Stimulated activated CD4-positive, alpha-beta T cell treated with anti-CD3 and anti-CD28 coated beads, Interleukin-12 subunit alpha, Interleukin-12 subunit beta, amount 100 ng/mL, for 48 hours (primary cell): ENCODE data around the gene KRT3.

Source experiments
- DNase-seq, 3 donors: peaks; one replicate each; pipeline ENCODE4 v3.0.0-alpha.2; 2020; ENCODE audit warnings: low read depth in 2 of 3, low spot score in 1 of 3

KRT3 gene

GRCh38 chr12:52827499-52828090, 31.7 kb upstream of the KRT3 start:
- no peak for DNase-seq

DNA sequence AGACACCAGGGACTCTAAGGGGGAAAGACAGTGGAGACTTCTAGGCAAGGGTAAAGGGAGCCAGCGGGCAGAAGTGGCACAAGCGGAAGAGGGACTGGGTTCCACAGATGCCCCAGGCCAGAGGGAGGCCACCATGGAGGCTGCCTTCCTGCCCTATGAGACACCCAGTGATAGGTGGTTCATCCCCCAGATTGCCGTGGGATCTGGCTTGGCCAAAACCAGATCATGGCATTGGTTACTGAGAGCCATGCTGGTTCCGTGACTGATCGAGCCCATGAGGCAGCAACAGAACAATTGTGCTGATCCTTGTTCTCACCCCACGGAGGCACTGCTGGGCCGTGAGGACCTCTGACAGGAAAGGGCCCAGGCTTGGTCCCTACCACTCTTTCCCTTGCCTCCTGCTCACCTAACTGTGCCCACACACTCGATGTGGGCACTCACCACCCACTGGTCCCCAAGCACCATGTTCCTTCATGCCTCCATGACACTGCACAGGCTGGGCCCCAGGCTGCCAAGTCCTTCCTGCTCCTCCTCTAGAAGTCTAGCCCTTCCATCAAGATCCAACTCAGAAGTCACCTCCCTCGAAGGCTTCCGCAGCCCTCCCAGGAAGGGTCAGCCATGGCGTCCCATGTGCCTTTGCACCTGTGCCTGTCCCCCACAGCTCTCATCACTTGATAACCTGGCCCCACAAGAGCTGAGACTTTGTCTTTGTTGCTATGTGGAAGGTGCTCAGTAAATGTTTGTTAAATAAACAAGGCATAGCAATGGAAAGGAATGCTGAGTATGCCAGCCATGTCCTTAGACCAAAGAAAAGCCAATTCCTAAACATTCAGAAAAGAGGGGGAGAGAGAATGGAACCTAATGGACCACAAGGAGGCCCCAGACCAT, 30.9 kb upstream of the KRT3 start:
- no peak for DNase-seq

- DNase-seq: no peak
Observed at GRCh38 chr12:52825961-52826360, 30.0 kb upstream of the KRT3 start.

DNA sequence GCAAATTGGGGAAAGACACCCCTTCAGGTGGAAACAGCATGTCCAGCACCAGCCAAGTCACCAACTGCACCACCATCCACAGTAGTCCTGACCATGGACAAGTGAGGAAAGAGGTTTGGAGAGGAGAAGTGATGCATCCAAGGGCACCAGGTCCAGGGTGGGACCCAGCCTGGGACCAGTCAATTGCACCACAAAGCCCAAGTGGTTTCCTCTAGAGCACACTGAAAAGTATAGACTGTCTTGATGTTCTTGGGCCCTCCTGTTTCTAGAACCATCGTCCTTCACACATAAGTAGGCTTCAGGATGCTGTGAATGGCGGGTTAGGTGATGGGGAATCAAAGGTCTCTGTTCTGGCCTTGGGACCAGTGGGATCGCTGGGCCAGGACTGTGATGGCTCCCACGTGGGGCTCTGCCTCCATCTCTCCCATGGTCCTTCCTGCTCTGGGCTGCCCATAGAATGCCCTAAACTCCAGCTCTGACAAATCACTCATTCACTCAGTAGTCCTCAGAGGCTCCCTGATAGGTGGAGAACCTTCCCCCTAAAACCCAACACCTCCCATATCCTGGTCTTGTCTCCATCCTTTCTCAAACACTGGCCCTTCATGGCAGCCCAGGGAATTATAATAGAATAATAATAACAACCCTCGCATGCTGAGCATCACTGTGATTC, 29.0 kb upstream of the KRT3 start:
- DNase-seq: no peak

DNA sequence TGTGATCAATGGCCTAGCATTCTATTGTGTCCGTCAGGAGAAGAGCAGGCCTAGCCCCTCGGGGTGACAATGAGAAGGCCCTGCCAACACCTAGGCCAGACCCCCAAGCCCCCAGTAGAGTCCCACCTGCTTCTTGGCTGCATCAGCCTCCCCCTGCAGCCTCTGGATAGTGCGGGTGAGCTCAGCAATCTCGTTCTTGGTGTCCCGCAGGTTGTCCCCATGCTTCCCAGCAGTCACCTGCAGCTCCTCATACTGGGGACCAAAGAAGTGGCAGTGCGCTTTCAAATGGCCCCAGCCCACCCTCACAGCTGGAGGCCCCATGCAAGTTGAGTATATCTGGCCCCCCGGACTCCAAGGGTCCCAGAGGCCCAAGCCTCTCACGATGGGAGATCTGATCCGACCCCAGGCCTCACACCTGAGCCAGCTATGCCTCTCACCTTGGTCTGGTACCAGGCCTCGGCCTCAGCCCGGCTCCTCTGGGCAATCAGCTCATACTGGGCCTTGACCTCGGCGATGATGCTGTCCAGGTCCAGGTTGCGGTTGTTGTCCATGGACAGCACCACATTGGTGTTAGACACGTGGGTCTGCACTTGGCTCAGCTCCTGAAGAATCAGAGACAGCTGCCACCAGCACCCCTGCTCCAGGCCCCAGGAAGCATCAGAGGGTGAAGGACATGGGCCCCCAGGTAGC, 28.0 kb upstream of the KRT3 start:
- DNase-seq: no peak

DNA sequence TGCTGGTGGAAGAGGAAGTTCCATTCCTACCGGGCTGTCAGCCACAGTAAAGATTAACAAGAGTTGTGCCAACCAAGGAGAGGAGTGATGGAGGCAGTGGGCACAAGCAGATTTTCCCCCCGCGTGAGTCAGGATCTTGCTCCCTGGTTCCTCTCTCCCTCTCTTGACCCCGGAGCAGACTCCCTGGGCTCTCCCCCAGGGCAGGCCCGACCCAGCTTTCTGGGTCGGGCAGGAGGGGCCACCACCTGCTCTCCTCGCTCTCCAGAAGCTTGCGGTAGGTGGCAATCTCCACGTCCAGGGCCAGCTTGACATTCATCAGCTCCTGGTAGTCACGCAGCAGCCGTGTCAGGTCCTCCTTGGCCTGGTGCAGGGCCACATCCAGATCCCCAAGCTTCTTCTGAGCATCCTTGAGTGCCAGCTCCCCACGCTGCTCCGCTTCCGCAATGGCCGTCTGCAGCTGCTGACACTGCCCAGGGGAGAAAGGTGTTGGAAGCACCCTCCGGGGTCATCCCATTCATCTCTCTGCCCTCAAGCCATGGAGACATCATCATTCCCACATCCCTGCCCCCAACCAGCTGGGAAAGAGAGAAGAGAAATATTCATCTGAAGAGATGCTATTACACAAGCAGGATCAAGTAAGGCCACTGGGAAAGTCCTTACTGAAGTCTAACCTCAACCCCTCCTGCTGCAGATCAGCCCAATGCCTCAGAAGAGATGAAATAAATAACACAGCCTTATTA, 27.0 kb upstream of the KRT3 start:
- no peak for DNase-seq

- DNase-seq: no peak
Observed at GRCh38 chr12:52821826-52822660, 26.1 kb upstream of the KRT3 start.

GRCh38 chr12:52821071-52821730, 25.3 kb upstream of the KRT3 start:
- no peak for DNase-seq

DNA sequence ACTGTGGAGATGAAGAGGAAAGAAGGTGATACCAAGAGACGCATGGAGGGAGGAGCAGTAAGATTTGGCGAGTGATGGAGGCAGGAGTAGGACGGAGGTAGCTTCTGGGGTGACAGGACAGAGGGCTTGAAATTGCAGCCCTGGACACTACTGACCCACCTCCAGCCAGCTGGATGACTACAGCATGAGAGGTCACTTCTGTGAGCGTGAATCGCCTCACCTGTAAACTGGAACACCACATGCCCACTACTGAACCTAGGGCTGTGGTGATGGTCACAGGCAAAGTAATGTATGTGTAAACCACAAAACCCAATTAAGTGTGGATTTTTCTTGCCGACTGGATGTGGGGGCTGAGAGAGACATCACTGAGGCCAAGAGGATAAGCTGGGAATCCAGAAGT, 24.6 kb upstream of the KRT3 start:
- DNase-seq: no peak

DNA sequence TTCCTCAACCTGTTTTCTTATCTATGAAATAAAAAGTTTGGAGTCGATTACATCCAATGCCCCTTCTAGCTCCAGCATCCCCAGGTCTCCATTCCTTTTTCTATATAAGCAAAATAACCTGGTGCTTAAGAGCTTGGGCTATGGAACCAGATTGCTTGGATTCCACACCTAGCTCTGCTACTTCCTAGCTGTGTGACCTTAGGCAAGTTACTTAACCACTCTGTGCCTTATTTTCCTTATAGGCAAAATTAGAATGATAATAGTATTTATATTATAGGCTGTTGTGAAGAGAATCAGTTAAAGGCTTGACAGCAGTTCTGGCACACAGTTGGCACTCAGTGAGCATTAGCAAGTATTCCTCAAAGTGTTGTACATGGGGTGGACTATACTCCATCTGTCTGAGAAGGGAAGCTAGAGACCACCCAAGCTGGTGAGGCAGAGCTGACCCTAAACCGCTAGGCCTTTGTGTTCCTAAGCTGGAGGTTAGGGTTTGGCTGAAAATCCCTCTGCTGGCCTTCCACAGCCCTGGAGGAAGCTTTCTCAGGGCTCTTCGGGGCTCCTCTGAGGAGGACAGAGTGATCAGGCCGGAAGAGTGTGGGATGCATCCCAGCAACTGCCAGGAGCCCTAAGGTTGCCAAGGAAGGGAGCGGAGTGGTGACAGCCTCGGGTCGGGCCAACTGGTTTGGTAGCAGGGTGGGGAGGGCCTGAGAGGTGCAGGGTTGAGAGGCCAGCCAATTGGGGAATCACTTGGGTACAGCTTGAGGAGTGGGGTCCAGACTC, 24.0 kb upstream of the KRT3 start:
- DNase-seq: no peak

DNA sequence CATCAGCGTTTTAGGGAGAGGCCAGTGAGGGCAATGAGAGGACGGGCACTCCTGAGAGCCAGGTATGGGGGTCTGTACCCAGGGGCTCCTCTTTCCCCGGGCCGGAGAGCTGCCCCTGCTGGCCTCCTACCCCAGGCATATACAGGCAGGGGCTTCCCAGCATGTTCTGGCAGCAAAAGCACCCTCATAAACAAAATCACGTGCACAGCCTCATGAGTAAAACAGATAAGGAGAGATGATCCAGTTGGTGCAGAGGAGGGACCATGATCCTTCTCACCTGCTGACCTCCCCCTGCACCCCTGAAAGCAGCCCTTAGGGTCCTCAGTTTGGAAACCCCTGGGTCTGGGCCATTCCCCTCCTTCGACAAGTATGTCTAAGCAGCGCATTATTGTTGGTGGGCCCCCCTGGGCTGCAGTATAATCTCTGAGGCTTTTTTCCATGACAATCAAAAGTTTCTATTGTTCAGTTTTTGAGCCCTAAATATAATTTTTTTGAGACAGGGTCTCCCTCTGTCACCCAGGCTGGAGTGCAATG, 23.0 kb upstream of the KRT3 start:
- DNase-seq: no peak

DNA sequence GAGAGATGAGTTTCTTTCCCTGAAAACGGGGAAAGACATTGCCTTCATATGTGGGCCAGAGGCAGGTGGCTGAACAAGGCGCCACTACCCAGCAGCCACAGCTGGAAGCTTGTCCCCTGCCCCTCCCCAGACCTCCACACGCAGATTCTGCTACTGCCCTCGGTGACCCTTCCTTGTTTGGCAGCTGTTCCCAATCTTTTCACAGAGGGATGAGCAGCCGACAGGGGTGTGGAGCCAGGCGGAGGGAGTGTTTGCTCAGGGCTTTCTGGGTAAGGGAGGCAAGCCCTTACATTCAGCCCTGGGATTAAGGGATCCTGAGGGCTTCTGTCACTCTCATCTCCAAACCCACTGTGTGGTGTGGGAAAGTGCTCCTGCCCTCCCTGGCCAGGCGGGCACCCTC, 22.5 kb upstream of the KRT3 start:
- DNase-seq: no peak

DNA sequence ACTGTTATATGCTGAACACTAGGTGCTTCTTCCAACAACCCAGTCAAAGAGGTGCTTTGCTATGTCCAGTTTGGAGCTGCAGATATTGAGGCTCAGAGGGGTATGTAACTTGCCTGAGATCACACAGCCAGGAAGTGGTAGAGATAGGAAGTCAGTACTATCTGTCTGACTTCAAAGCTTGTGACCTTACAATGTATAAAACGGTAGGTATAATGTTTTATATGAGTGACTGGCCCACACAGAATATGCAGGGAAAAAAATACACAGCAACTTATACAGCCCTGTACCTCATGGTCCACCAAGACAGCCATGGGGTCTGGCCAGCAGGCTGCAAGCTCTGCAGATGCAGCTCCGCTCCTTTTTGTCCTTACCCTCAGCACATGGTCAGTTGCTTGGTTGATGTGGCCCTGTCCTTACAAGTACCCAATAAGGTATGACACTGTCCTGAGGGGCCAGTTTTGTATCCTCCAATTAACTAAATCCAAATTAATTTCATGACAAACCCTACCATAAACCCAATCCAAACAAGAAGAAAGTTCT, 21.9 kb upstream of the KRT3 start:
- DNase-seq: no peak

DNA sequence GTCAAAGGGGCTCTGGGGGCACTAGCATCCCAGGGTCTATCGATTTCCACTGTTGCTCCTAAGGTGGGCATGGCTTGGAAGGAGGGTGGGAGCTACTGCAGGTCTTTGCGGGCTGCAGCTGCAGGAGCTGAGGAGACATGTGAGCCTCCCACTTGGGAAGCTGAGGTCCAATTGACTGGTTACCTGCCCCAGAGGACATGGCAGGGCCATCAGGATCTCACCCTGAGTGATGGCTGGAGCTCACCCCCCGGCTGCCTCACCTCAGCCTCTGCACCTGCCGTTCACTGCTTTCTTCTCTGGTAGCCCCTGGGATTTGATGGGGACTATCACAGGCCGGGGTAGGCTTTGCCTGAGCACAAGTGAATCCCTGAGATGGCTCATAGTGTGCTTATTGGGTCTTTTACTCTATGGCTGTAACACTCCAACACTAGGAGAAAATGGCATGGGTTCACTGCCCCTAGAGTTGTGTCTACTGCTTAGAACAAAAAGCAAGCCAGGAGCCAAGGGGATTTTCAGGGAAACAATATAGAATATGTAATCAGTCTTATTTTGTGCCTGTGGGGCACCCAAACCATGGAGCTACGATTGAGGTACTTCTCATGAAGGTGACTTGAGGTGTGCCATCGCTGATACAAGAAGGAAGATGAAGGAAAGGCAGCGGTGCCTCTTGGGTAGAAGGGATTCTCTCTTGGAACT, 21.2 kb upstream of the KRT3 start:
- no peak for DNase-seq

- no peak for DNase-seq
Observed at GRCh38 chr12:52815676-52816588, 20.0 kb upstream of the KRT3 start.

DNA sequence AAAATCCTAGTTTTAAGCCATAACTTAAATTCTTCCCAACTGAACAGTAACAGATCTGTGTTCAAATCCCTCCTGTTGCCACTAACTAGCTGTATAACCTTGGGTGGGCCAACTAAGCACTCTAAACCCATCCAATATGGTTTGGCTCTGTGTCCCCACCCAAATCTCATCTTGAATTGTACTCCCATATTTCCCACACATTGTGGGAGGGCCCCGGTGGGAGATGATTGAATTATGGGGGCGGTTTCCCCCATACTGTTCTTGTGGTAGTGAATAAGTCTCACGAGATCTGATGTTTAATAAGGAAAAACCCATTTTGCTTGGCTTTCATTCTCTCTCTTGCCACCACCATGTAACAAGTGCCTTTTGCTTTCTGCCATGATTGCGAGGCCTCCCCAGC, 19.2 kb upstream of the KRT3 start:
- no peak for DNase-seq

GRCh38 chr12:52814710-52815155, 18.8 kb upstream of the KRT3 start:
- DNase-seq: no peak
